ENCODE measurements around the gene GPX6. TPM values are rescaled to one million over a fixed set of nuclear protein-coding genes. Genes with fewer than 3 reads are reported as not detected.

Gene GPX6
- not detected in 3 replicates for total RNA-seq

GRCh38 chr6:28515676-28516075 is at the start of gene GPX6:
Gene GPX6, minus strand, starts transcription at chr6:28515793. Its CDS starts 50 bp downstream, at chr6:28515743.
- Mint-ChIP-seq H3K4me1 (no peaks in the 10 kb centered on the region), H3K9me3 (no peaks in the 10 kb centered on the region), H3K36me3 (no peaks in the 10 kb centered on the region), H3K4me3 (no peak within 1 kb of the TSS), H3K27me3 (ENCODE audit: low read depth) (peaks cover 64% of the 10 kb centered on the region), H3K27ac (no peak within 1 kb of the TSS)
- no peak for DNase-seq (ENCODE audit: low spot score in 2 of 2, unreplicated experiment in 2 of 2)
- TF ChIP-seq CTCF (IDR thresholded peaks at IDR 0.05; ENCODE audit: unreplicated experiment) = no peak

GRCh38 chr6:28563430-28564095 is 48.0 kb upstream of the GPX6 start:
- Mint-ChIP-seq H3K4me3 (no peak overlapping the region), H3K27ac (no peak overlapping the region), H3K27me3 (ENCODE audit: low read depth) (peaks cover 49% of the 10 kb centered on the region), H3K36me3 (no peaks in the 10 kb centered on the region), H3K4me1 (no peaks in the 10 kb centered on the region), H3K9me3 (no peaks in the 10 kb centered on the region)
- no peak for TF ChIP-seq CTCF (IDR thresholded peaks at IDR 0.05; ENCODE audit: unreplicated experiment)
- DNase-seq (ENCODE audit: low spot score in 2 of 2, unreplicated experiment in 2 of 2) = no peak

- H3K27ac Mint-ChIP-seq = no peak overlapping the region
- H3K36me3 Mint-ChIP-seq = no peaks in the 10 kb centered on the region
- DNase-seq (ENCODE audit: low spot score in 2 of 2, unreplicated experiment in 2 of 2) = no peak
- H3K4me1 Mint-ChIP-seq = peaks cover 7% of the 10 kb centered on the region
- no peak overlapping the region for H3K4me3 Mint-ChIP-seq
- H3K27me3 Mint-ChIP-seq (ENCODE audit: low read depth) = peaks cover 52% of the 10 kb centered on the region
- no peaks in the 10 kb centered on the region for H3K9me3 Mint-ChIP-seq
- no peak for TF ChIP-seq CTCF (IDR thresholded peaks at IDR 0.05; ENCODE audit: unreplicated experiment)
Observed at GRCh38 chr6:28558629-28559028, 43.0 kb upstream of the GPX6 start.

- no peaks in the 10 kb centered on the region for H3K36me3 Mint-ChIP-seq
- H3K27me3 Mint-ChIP-seq (ENCODE audit: low read depth) = peaks cover 63% of the 10 kb centered on the region
Observed at GRCh38 chr6:28555136-28555535, 39.5 kb upstream of the GPX6 start.

GRCh38 chr6:28553986-28554881 is 38.6 kb upstream of the GPX6 start:
- no peaks in the 10 kb centered on the region for H3K36me3 Mint-ChIP-seq
- no peak for DNase-seq (ENCODE audit: low spot score in 2 of 2, unreplicated experiment in 2 of 2)
- peak overlapping the region; percentile 42 for H3K4me3 Mint-ChIP-seq
- H3K27me3 Mint-ChIP-seq (ENCODE audit: low read depth) = peaks cover 60% of the 10 kb centered on the region
- no peak for TF ChIP-seq CTCF (IDR thresholded peaks at IDR 0.05; ENCODE audit: unreplicated experiment)
- H3K27ac Mint-ChIP-seq = no peak overlapping the region
- no peaks in the 10 kb centered on the region for H3K9me3 Mint-ChIP-seq
- H3K4me1 Mint-ChIP-seq = peaks cover 7% of the 10 kb centered on the region

More at GRCh38 chr6:28555136-28555535, 39.5 kb upstream of the GPX6 start:
- Mint-ChIP-seq H3K4me3 (no peak overlapping the region), H3K9me3 (no peaks in the 10 kb centered on the region), H3K27ac (no peak overlapping the region), H3K4me1 (peaks cover 7% of the 10 kb centered on the region)
- no peak for DNase-seq (ENCODE audit: low spot score in 2 of 2, unreplicated experiment in 2 of 2)
- no peak for TF ChIP-seq CTCF (IDR thresholded peaks at IDR 0.05; ENCODE audit: unreplicated experiment)
